Measurements from ENCODE around the gene PHKG2. TPM values are rescaled to one million over a fixed set of nuclear protein-coding genes. Genes with fewer than 3 reads are reported as not detected.
A peak's percentile ranks its signal among the peaks of the same experiment; 100 is the strongest.

Gene PHKG2
- total RNA-seq, 4 donors from 2014 or later, result 13.5 to 44.7 (median 25.8) TPM

GRCh38 chr16:30737794-30738648 is 10.2 kb upstream of the PHKG2 start:
- Histone ChIP-seq H3K27me3 (no peaks in the 10 kb centered on the region), H3K4me3 (no peak overlapping the region), H3K4me1 (peaks cover 0 to 6% of the 10 kb centered on the region in 2 donors), H3K36me3 (no peaks in the 10 kb centered on the region), H3K27ac (no peak overlapping the region), H3K9me3 (no peaks in the 10 kb centered on the region)
- no peak for DNase-seq
- intact Hi-C loops (cut with DNase I; ENCODE audit: low total_unique reads), result no loop called here
- TF ChIP-seq POLR2A (IDR thresholded peaks at IDR 0.05), result no peak
- TF ChIP-seq CTCF (IDR thresholded peaks at IDR 0.05), result no peak

- TF ChIP-seq POLR2A (IDR thresholded peaks at IDR 0.05) (no peak), CTCF (IDR thresholded peaks at IDR 0.05) (no peak)
- Histone ChIP-seq H3K4me3 (no peak overlapping the region), H3K36me3 (no peaks in the 10 kb centered on the region), H3K27ac (peak overlapping the region in 1 of 2 donors; percentile 47), H3K4me1 (peaks cover 0 to 6% of the 10 kb centered on the region in 2 donors), H3K9me3 (no peaks in the 10 kb centered on the region), H3K27me3 (no peaks in the 10 kb centered on the region)
- intact Hi-C loops (cut with DNase I; ENCODE audit: low total_unique reads), result no loop called here
- DNase-seq, result no peak
Observed at GRCh38 chr16:30738984-30739951, 9.0 kb upstream of the PHKG2 start.

- H3K4me1 ChIP-seq, result peaks cover 0 to 6% of the 10 kb centered on the region in 2 donors
- H3K27ac ChIP-seq, result peak overlapping the region; percentile 0 to 47
- no peaks in the 10 kb centered on the region for H3K36me3 ChIP-seq
- no peaks in the 10 kb centered on the region for H3K9me3 ChIP-seq
- DNase-seq, result peak; percentile 64 to 80
- no peak overlapping the region for H3K4me3 ChIP-seq
- TF ChIP-seq CTCF (IDR thresholded peaks at IDR 0.05) (no peak), POLR2A (IDR thresholded peaks at IDR 0.05) (no peak)
- intact Hi-C loops (cut with DNase I; ENCODE audit: low total_unique reads), result no loop called here
- no peaks in the 10 kb centered on the region for H3K27me3 ChIP-seq
Observed at GRCh38 chr16:30740364-30741251, 7.6 kb upstream of the PHKG2 start.

- Histone ChIP-seq H3K36me3 (no peaks in the 10 kb centered on the region), H3K27ac (peak overlapping the region in 1 of 2 donors; percentile 47), H3K27me3 (no peaks in the 10 kb centered on the region), H3K4me3 (no peak overlapping the region), H3K9me3 (no peaks in the 10 kb centered on the region), H3K4me1 (peaks cover 0 to 6% of the 10 kb centered on the region in 2 donors)
- DNase-seq, result no peak
- TF ChIP-seq POLR2A (IDR thresholded peaks at IDR 0.05) (no peak), CTCF (IDR thresholded peaks at IDR 0.05) (no peak)
- intact Hi-C loops (cut with DNase I; ENCODE audit: low total_unique reads), result no loop called here
Observed at GRCh38 chr16:30741461-30741914, 6.7 kb upstream of the PHKG2 start.

Measured in uterus (tissue), 4 donors.